T-helper 22 cell (primary cell): ENCODE results near the gene TNIP2.

Experiments used
- DNase-seq: peaks from one replicate; pipeline ENCODE4 v3.0.0-alpha.2; 2020; ENCODE audit warnings: low read depth

Gene TNIP2

DNA sequence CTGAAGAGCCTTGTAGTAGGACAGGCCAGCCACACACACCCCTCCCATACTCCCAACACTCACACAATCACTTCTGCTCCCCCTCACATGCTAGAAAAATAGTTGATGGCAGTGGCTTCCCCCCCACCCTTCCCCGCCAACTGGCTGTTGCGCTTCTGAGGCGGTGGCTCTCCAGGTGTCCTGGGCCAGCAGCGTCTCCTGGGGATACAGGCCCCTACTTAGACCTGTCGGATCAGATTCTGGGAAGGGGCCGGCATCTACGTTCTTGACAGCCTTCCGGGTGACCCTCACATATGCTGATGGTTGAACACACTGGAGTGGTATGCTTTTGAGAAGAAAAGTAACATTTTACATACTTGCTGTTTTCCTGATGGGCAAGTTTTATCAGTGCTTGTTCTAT is 39.9 kb downstream of the TNIP2 start:
- DNase-seq = no peak

DNA sequence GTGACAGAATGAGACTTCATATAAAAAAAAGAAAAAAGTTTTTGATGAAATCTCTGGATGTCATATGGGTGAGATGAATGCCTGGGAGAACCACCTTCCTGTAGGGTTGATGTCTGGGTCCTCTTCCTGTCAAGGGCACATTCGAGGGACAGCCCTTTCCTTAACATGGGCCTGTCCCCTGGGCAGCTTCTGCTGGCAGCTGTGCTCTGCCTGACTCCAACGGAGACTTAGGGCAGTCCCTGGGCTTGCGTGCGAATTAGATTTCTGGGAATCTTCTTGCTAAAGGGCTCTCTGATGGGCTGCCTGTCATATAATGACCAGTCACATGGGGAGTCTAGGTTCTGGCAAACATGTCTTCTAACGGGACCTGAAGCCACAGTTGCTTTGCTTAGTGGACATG is 40.7 kb downstream of the TNIP2 start:
- DNase-seq = no peak

DNA sequence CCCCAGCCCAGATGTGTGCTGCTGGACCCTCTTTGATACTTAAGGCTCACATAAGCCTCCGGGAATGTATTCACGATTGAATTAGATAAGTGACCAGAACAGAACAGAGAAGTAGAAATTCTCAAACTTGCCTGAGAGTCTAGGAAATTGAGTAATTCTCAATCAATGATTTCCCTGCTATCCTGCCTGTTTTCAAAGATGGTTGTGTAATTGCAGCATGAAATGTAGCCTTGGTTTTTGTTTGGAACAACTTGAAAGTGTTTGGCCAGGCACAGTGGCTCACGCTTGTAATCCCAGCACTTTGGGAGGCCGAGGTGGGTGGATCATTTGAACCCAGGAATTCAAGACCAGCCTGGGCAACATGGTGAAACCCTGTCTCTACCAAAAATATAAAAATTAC is 41.2 kb downstream of the TNIP2 start:
- DNase-seq = no peak

DNA sequence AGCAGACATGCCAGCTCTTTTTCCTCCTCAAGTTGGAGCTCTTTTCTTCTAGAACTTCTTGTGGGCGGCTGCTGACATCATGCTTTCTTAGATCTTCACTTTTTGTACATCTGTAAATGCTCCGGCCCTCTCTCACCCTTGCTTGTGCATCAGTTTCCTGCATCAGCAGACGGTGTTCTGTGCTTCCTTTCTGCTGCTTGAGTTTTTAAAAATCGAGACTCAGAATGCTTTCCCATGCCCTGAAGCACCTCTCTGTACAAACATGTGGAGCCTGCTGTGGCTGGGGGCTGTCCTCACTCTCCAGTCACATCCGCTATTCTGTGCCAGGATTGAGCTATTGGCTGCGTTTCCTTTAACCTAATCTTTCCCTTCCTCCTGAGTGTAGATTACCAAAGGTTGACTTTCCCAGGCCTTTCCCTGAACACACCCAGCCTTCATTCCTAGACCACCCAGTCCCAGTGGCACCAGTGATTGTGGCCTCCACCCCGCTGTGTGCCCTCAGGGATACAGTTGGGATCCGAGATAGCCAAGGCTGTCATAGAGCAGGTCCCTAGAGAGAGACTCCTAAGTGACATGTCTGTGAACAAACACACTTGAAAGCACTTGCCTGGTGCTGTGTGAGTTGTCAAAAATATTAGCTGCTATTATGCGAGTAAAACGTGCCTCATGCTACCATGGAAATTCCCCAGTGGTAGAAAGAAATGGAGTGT is 41.9 kb downstream of the TNIP2 start:
- no peak for DNase-seq

DNA sequence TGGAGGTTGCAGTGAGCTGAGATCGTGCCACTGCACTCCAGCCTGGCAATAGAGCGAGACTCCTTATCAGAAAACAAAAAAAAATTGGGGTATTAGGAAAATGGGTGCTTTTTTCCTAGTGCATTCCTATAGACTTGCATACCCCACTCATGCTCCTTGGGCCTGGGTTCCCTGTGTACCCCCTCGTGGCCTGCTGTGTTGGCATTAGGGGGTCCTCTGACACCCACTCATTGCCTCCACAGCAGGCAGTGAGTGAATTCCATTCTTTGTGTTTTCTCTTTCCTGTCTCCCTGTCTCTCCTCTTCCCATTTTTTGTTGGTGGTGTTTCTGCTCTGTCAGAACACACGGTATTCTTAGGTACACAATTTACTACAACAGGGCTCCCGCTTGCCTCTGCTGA is 42.8 kb downstream of the TNIP2 start:
- no peak for DNase-seq

DNA sequence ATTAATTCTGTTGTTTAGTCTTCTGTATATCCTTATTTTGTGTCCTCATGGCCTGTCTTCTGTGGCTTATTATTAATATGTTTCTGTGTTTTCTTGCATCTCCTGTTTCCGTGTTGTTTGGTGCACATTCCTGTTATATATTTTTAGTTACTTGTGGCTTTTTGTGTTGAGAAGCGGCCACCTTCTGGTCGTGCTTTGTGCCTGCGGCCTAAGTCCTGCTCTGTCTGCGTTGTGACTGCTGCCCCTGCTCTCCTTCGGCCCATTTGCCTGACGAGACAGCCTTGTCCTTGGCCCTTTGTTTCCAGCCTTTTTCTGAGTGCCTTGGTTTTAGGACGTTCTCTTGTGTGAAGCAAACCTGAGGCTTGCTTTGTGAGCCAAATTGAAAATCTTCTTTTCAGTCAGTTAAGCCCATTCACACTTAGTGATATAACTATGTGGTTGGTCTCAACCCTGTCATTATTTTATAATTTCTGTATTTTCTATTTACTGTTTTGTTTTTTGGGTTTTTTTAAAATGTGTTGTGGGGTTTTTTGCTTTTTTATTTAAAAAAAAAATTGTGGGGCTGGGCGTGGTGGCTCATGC is 43.8 kb downstream of the TNIP2 start:
- DNase-seq = no peak

DNA sequence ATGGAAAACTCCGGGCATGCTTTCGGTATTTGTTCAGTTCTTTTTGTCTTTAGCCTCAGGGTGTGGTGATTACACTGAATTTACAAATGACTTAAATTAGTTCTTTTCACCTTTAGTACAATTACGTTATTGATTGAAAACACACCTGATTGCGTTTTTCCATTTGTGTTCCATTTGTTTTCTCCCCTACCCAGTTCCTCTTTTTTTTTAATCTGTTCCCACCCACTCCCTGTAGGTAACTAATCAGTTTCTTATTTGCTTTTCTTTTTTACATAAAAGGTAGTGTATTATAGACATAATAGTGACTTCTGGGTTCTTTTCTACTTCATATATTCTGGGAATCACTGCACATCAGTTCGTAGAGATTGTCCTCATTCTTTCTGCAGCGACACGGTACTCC is 53.4 kb downstream of the TNIP2 start:
- DNase-seq = no peak

DNA sequence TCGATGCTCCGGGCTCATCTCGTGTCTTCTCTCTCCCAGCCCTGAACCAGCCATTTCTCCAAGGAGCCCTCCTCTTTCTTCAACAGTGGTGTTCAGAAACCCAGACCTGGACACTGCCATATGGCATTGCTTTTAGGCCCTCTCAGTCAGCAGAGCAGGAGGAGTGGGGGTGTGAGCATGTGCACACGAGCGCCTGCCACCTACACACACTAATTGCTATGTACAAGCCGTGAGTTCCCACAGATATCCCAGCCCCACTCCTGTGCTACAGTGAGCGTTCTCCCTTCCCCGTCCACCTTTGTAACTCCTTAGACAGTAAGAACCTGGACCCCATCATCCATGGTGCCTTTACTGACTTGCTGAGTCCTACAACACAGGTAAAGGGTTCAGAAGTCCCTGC is 53.8 kb downstream of the TNIP2 start:
- no peak for DNase-seq

DNA sequence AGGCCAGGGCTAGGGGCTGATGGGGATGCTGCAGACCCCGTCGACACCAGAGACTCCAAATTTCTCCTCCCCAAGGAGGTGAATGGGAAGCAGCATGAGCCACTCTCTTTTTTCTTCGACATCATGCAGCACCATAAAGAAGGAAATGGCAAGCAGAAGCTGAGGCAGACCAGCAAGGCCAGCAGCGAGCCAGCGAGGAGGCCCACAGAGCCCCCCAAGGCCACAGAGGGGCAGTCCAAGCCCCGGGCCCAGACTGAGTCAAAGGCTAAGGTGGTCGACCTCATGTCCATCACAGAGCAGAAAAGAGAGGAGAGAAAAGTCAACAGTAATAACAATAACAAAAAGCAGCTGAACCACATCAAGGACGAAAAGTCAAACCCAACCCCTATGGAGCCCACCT is 56.1 kb downstream of the TNIP2 start:
- no peak for DNase-seq

DNA sequence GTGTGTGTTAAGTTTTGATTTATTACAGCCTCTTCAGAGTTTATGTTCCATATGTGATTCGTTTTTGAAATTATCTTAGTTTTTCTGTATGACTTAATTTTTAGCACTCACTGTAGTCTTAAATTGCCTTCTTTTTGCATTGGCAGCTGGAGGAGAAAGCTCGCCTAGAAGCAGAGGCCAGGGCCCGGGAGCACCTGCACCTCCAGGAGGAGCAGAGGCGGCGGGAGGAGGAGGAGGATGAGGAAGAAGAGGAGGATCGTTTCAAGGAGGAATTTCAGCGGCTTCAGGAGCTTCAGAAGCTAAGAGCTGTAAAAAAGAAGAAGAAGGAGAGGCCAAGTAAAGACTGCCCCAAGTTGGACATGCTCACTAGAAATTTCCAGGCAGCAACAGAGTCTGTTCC is 56.6 kb downstream of the TNIP2 start:
- DNase-seq = no peak

DNA sequence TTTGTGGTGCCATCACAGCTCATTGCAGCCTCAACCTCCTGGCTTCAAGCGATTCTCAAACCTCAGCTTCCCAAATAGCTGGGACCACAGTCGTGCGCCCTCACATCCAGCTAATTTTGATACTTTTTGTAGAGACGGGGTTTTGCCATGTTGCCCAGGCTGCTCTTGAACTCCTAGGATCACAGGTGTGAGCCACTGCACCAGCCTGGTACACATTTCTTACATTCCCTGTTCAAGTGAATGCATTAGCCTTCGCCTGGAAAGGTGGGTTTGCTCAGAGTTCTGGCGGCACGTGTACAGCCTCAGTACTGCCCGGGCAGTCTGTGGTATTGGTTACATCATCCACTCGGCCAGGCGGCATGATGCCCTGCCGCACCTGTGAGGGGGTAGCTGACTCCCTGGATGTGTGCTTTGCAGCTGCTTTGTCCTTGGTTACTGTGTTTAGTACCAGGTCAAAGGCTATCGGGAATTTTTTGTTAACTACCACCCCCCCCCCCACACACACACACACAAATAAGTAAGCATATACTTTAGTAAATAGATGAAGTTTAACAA is 57.1 kb downstream of the TNIP2 start:
- DNase-seq = no peak

DNA sequence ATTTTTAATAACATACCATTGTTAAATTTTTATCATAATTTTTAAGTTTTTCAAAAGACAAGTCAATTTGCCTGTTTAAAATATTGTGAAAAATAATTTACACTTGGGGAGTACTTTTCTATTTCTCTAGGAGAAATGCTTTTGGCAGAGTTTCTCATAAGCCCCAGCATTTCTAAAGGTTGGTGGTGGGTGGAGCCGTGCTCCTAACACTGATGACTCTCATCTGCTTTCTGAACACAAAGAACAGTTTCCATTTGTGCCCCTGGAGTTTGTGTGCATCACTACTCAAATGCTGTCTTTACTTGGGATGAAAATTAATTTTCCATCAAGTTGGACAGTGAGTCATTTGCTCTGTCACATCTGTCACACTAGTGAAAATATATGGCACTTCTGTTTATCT is 57.6 kb downstream of the TNIP2 start:
- no peak for DNase-seq

DNA sequence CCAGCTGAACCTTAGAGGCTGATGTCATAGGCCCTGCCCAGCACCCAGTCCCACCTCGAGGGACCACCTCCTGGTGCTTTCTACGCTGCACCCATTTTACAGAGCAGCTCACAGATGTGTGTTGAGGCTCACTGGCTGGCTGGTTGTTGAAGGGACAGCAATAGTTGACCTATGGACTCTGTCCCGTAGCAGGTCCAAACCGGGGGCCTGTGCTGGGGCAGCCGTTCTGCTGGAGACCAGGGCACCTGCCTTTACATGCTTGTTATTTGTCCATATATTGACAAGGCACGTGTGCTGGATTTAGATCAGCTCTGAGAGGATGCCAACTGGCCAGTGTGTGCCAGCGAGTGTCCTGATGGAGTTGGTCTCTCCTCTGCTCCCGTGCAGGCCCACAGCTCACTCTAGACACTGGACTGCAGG is 58.1 kb downstream of the TNIP2 start:
- DNase-seq = no peak

DNA sequence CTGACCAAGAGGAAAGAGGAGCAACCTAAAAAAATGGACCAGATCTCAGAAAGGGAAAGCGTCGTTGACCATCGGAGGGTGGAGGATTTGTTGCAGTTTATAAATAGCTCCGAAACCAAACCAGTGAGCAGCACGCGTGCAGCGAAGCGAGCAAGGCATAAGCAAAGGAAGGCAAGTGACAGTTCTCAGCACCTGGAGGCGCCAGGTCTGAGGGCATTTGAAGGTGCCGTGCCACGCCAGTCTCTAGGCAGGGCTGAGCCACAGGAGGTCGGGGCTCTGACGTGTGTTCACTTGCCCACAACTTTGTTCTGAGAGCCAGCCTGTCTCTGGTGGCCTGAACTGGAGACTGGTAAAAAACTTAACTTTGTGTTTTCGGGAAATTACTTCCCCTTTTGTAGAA is 59.7 kb downstream of the TNIP2 start:
- no peak for DNase-seq

DNA sequence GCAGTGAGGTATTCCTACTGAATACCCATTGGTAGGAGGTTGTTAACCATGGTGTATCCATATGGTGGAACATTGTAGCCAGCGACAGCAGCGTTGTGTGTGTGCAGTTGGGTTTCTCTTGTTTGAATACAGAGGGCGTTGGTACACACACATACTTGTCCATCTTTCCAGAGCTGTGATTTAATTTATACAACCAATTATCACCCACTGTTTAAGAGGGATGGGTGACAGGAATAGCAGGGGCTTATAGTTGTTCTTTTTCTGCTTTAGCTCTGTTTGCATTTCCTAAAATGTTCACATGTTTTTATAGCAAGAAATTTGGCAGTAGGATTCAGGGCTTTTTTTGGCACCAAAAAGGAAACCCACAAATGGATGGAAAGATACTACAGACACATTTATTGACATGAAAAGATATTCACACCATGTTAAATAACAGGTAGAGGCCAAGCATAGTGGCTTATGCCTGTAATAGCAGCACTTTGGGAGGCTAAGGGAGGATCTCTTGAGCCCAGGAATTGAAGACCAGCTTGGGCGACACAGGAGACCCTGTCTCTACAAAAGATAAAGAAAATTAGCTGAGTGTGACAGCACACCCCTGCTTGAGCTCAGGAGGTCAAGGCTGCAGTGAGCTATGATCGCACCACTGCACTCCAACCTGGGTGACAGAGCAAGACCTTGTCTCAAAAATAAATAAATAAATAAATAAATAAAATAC is 60.6 kb downstream of the TNIP2 start:
- no peak for DNase-seq

DNA sequence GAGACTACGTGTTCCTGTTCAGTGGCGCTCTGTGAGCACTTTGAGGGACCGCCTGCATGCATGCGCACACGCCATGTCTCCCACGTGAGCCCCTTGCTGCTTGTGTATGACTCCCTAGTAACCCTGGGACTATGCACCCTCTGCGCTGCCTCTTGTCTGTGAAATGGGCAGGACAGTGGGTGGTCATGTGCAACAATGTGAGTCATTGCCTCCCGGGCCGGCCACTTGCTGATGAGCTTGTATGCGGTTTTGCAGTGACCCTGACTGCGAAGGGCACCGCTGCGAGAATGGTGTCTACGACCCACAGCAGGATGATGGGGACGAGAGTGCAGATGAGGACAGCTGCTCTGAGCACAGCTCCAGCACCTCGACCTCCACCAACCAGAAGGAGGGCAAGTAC is 61.4 kb downstream of the TNIP2 start:
- DNase-seq = no peak

DNA sequence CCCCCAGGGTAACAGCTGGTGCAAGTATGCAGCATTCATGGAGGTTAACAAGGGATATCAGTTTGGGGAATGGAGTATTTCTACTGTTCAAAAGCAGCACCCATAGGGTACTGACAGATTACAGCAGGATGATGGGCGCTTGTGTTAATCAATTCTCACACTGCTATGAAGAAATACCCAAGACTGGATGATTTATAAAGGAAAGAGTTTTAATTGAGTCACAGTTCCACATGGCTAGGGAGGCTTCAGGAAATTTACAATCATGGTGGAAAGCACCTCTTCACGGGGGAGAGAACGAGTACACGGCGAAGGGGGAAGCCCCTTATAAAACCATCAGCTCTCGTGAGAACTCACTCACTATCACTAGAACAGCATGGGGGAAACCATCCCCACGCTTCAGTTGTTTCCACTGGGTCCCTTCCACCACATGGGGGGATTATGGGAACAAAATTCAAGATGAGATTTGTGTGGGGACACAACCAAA is 64.1 kb downstream of the TNIP2 start:
- DNase-seq = no peak
